Kidney (tissue), 14 donors: ENCODE results near the gene ARID3A. TPM values are rescaled to one million over a fixed set of nuclear protein-coding genes. Genes with fewer than 3 reads are reported as not detected.

Experiments
- DNase-seq, 5 donors: peaks; one replicate each; pipeline ENCODE4 v3.0.0-alpha.2; 2013 to 2020
- FAIRE-seq: peaks from 2 replicates; lab custom pipeline; 2012; peaks lifted over from hg19 to GRCh38; lab: Jason Lieb, UNC
- H3K27ac ChIP-seq, 2 donors: one replicate each; pipeline ENCODE4 v1.7.0; 2013; ENCODE audit warnings: low read depth in 2 of 2, low read length in 2 of 2, inconsistent platforms in 1 of 2
- H3K27me3 ChIP-seq: one replicate; pipeline ENCODE4 v1.7.1; 2013; ENCODE audit warnings: low read length, inconsistent platforms; ENCODE audit not compliant: control insufficient read depth, insufficient read depth
- H3K36me3 ChIP-seq, 3 donors: one replicate each; pipeline versions ENCODE4 v1.7.0 to v1.7.1; 2013; ENCODE audit warnings: low read length in 3 of 3, control low read depth in 1 of 3, inconsistent platforms in 1 of 3; ENCODE audit not compliant: insufficient read depth in 3 of 3, control insufficient read depth in 2 of 3
- H3K4me1 ChIP-seq, 3 donors: one replicate each; pipeline versions ENCODE4 v1.7.0 to v1.7.1; 2013; ENCODE audit warnings: low read length in 3 of 3, inconsistent platforms in 1 of 3, low read depth in 1 of 3; ENCODE audit not compliant: control insufficient read depth in 2 of 3, insufficient read depth in 2 of 3
- H3K4me3 ChIP-seq, 3 donors: one replicate each; pipeline versions ENCODE4 v1.7.0 to v1.8.1; 2013; ENCODE audit warnings: low read length in 3 of 3, control low read depth in 1 of 3, inconsistent platforms in 1 of 3
- H3K9ac ChIP-seq, 3 donors: one replicate each; pipeline versions ENCODE4 v1.7.0 to v1.7.1; 2013; ENCODE audit warnings: low read length in 3 of 3, control low read depth in 1 of 3, inconsistent platforms in 1 of 3
- H3K9me3 ChIP-seq, 3 donors: one replicate each; pipeline versions ENCODE4 v1.7.0 to v1.7.1; 2013; ENCODE audit warnings: low read length in 3 of 3, control low read depth in 1 of 3, inconsistent platforms in 1 of 3; ENCODE audit not compliant: control insufficient read depth in 2 of 3, insufficient read depth in 1 of 3
- intact Hi-C: fragments of 100-400 bp; cut with DNase I; formaldehyde crosslinking; loops from one replicate; pipeline ENCODE4 v1.11.1; 2022
- polyA plus RNA-seq: library from polyadenylated mRNA; stranded (reverse); fragments of 350-450 nt; fragmentation: Illumina TruSeq; extraction: RNeasy Lipid Tissue Mini Kit (QIAGEN cat#74804); gene quantifications from one replicate; pipeline ENCODE4 v1.2.3, GENCODE V29; 2014; ENCODE audit warnings: low read depth, low replicate concordance; ENCODE audit not compliant: insufficient read depth
- total RNA-seq: library from RNA; stranded (reverse); fragmentation: NEBNext Ultra II Directional; extraction: Animal tissue kit (Norgen Biotek cat#: 25700); gene quantifications from one replicate; pipeline ENCODE4 v1.2.1, GENCODE V29; 2021
- TF ChIP-seq, protein P1 (sequence below): IDR thresholded peaks from 3 replicates; pipeline ENCODE4 v1.5.1; 2012; ENCODE audit warnings: mild to moderate bottlenecking, moderate library complexity, borderline replicate concordance; ENCODE audit not compliant: insufficient read depth; ENCODE audit errors: extremely low read depth
- donor health status: control.
- donor health status: control.
- donor health status: control.
- donor health status: control.
- donor health status: control.
- donor health status: DM: yes; HTN: yes; CAD: no.
- donor health status: Normal renal cell carcinoma (clear cell type).

ARID3A gene
- total and polyA plus RNA-seq, 2 donors from 2014 or later: 5.6 to 16.9 TPM

GRCh38 chr19:1017115-1017905 is 91.5 kb downstream of the ARID3A start:
- FAIRE-seq (no peak), DNase-seq (peak in 2 of 5 donors; percentile 67 to 84)
- intact Hi-C loops: no loop called here
- H3K27ac ChIP-seq: peak overlapping the region in 1 of 2 donors; percentile 11
- H3K36me3 ChIP-seq: peaks cover 0 to 10% (median 0%) of the 10 kb centered on the region in 3 donors
- H3K27me3 ChIP-seq: no peaks in the 10 kb centered on the region
- no peak overlapping the region for H3K9ac ChIP-seq
- no peak overlapping the region for H3K4me3 ChIP-seq
- peaks cover 0 to 46% (median 8%) of the 10 kb centered on the region in 3 donors for H3K4me1 ChIP-seq
- H3K9me3 ChIP-seq: no peaks in the 10 kb centered on the region
- TF ChIP-seq, protein P1, sequence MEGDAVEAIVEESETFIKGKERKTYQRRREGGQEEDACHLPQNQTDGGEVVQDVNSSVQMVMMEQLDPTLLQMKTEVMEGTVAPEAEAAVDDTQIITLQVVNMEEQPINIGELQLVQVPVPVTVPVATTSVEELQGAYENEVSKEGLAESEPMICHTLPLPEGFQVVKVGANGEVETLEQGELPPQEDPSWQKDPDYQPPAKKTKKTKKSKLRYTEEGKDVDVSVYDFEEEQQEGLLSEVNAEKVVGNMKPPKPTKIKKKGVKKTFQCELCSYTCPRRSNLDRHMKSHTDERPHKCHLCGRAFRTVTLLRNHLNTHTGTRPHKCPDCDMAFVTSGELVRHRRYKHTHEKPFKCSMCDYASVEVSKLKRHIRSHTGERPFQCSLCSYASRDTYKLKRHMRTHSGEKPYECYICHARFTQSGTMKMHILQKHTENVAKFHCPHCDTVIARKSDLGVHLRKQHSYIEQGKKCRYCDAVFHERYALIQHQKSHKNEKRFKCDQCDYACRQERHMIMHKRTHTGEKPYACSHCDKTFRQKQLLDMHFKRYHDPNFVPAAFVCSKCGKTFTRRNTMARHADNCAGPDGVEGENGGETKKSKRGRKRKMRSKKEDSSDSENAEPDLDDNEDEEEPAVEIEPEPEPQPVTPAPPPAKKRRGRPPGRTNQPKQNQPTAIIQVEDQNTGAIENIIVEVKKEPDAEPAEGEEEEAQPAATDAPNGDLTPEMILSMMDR: no peak

- H3K4me3 ChIP-seq: no peak overlapping the region
- no peak overlapping the region for H3K9ac ChIP-seq
- no peak overlapping the region for H3K27ac ChIP-seq
- peaks cover 0 to 9% (median 0%) of the 10 kb centered on the region in 3 donors for H3K36me3 ChIP-seq
- FAIRE-seq (no peak), DNase-seq (no peak)
- TF ChIP-seq, protein P1: no peak
- no peaks in the 10 kb centered on the region for H3K27me3 ChIP-seq
- no peaks in the 10 kb centered on the region for H3K9me3 ChIP-seq
- intact Hi-C loops: no loop called here
- peaks cover 0 to 46% (median 8%) of the 10 kb centered on the region in 3 donors for H3K4me1 ChIP-seq
These were observed 92.1 kb downstream of the ARID3A start for GRCh38 chr19:1017906-1018305.

GRCh38 chr19:1018393-1018792 is 92.6 kb downstream of the ARID3A start:
- Histone ChIP-seq H3K36me3 (peaks cover 0 to 4% (median 0%) of the 10 kb centered on the region in 3 donors), H3K4me3 (no peak overlapping the region), H3K27me3 (no peaks in the 10 kb centered on the region), H3K9me3 (no peaks in the 10 kb centered on the region), H3K27ac (no peak overlapping the region), H3K9ac (no peak overlapping the region), H3K4me1 (peaks cover 0 to 46% (median 8%) of the 10 kb centered on the region in 3 donors)
- DNase-seq (no peak), FAIRE-seq (no peak)
- TF ChIP-seq, protein P1: no peak
- intact Hi-C loops: no loop called here
